22Rv1 (cell line): ENCODE results near the gene GSTO2.

Source experiments
- CTCF ChIP-seq: fragments of 450-650 bp; IDR thresholded peaks from 2 replicates; pipeline ENCODE4 v1.5.1; 2017; ENCODE audit warnings: mild to moderate bottlenecking
- ZFX ChIP-seq: fragments of 450-650 bp; IDR thresholded peaks from 2 replicates; pipeline ENCODE4 v1.6.1; 2017; ENCODE audit warnings: antibody characterized with exemption, borderline replicate concordance

- no peak for TF ChIP-seq CTCF
- no peak for TF ChIP-seq ZFX
Measured at GRCh38 chr10:104342941-104343411, 74.0 kb downstream of the GSTO2 start.
